ENCODE results near the gene NXPH3. TPM values are rescaled to one million over a fixed set of nuclear protein-coding genes. Genes with fewer than 3 reads are reported as not detected.

The NXPH3 gene
- total RNA-seq, 3 donors from 2014 or later (not counting 1 experiment from before 2014, with no cell fraction given) = not detected

- DNase-seq (no peak), ATAC-seq (no peak)
- TF ChIP-seq CTCF (IDR thresholded peaks at IDR 0.05) = no peak
- no peaks in the 10 kb centered on the region for H3K27me3 Mint-ChIP-seq (ENCODE audit: low read depth in 2 of 2)
- no peak overlapping the region for H3K27ac ChIP-seq (ENCODE audit: low read length)
- H3K4me3 ChIP-seq (ENCODE audit: low read length) = no peak overlapping the region
- no peaks in the 10 kb centered on the region for H3K9me3 ChIP-seq (ENCODE audit: control insufficient read depth, insufficient read depth, low read length)
- peaks cover 65% of the 10 kb centered on the region for H3K36me3 ChIP-seq (ENCODE audit: control insufficient read depth, insufficient read depth, low read length)
- H3K36me3 Mint-ChIP-seq = peaks cover 40% of the 10 kb centered on the region
- H3K27me3 ChIP-seq (ENCODE audit: control insufficient read depth, insufficient read depth, low read length) = no peaks in the 10 kb centered on the region
- no peaks in the 10 kb centered on the region for H3K4me1 Mint-ChIP-seq
- H3K9me3 Mint-ChIP-seq = no peaks in the 10 kb centered on the region
- intact Hi-C loops (cut with micrococcal nuclease) = no loop called here
- WGBS (ENCODE audit: insufficient coverage) = 97% methylated on average over 5 of the region's 8 CpGs
- H3K27ac Mint-ChIP-seq = no peak overlapping the region
- H3K4me1 ChIP-seq (ENCODE audit: control insufficient read depth, insufficient read depth, low read length) = no peaks in the 10 kb centered on the region
- H3K4me3 Mint-ChIP-seq = no peak overlapping the region
These were observed 22.4 kb downstream of the NXPH3 start for GRCh38 chr17:49597928-49598655.

- H3K36me3 Mint-ChIP-seq = peaks cover 41% of the 10 kb centered on the region
- WGBS (ENCODE audit: insufficient coverage) = 98% methylated on average over 3 of the region's 3 CpGs
These were observed 23.2 kb downstream of the NXPH3 start for GRCh38 chr17:49598918-49599317.

GRCh38 chr17:49600949-49601348 is 25.3 kb downstream of the NXPH3 start:
- H3K4me1 Mint-ChIP-seq = no peaks in the 10 kb centered on the region
- peaks cover 41% of the 10 kb centered on the region for H3K36me3 Mint-ChIP-seq
- no peak overlapping the region for H3K4me3 Mint-ChIP-seq
- Histone ChIP-seq H3K4me3 (ENCODE audit: low read length) (no peak overlapping the region), H3K4me1 (ENCODE audit: control insufficient read depth, insufficient read depth, low read length) (no peaks in the 10 kb centered on the region), H3K27ac (ENCODE audit: low read length) (no peak overlapping the region), H3K27me3 (ENCODE audit: control insufficient read depth, insufficient read depth, low read length) (no peaks in the 10 kb centered on the region), H3K9me3 (ENCODE audit: control insufficient read depth, insufficient read depth, low read length) (no peaks in the 10 kb centered on the region), H3K36me3 (ENCODE audit: control insufficient read depth, insufficient read depth, low read length) (peaks cover 84% of the 10 kb centered on the region)
- DNase-seq = no peak
- intact Hi-C loops (cut with micrococcal nuclease) = no loop called here
- H3K27ac Mint-ChIP-seq = peak overlapping the region in 1 of 2 donors; percentile 3
- ATAC-seq = no peak
- TF ChIP-seq CTCF (IDR thresholded peaks at IDR 0.05) = no peak
- no peaks in the 10 kb centered on the region for H3K9me3 Mint-ChIP-seq
- H3K27me3 Mint-ChIP-seq (ENCODE audit: low read depth in 2 of 2) = no peaks in the 10 kb centered on the region

More at GRCh38 chr17:49598918-49599317, 23.2 kb downstream of the NXPH3 start:
- ATAC-seq (no peak), DNase-seq (no peak)
- Mint-ChIP-seq H3K9me3 (no peaks in the 10 kb centered on the region), H3K27ac (no peak overlapping the region), H3K27me3 (ENCODE audit: low read depth in 2 of 2) (no peaks in the 10 kb centered on the region), H3K4me1 (no peaks in the 10 kb centered on the region), H3K4me3 (no peak overlapping the region)
- no peak for TF ChIP-seq CTCF (IDR thresholded peaks at IDR 0.05)
- intact Hi-C loops (cut with micrococcal nuclease) = no loop called here
- Histone ChIP-seq H3K36me3 (ENCODE audit: control insufficient read depth, insufficient read depth, low read length) (peaks cover 73% of the 10 kb centered on the region), H3K4me3 (ENCODE audit: low read length) (no peak overlapping the region), H3K9me3 (ENCODE audit: control insufficient read depth, insufficient read depth, low read length) (no peaks in the 10 kb centered on the region), H3K27me3 (ENCODE audit: control insufficient read depth, insufficient read depth, low read length) (no peaks in the 10 kb centered on the region), H3K27ac (ENCODE audit: low read length) (no peak overlapping the region), H3K4me1 (ENCODE audit: control insufficient read depth, insufficient read depth, low read length) (no peaks in the 10 kb centered on the region)

GRCh38 chr17:49602783-49603182 is 27.1 kb downstream of the NXPH3 start:
- Mint-ChIP-seq H3K27me3 (ENCODE audit: low read depth in 2 of 2) (no peaks in the 10 kb centered on the region), H3K4me3 (no peak overlapping the region), H3K9me3 (no peaks in the 10 kb centered on the region), H3K4me1 (no peaks in the 10 kb centered on the region), H3K36me3 (peaks cover 41% of the 10 kb centered on the region), H3K27ac (no peak overlapping the region)
- intact Hi-C loops (cut with micrococcal nuclease) = no loop called here
- H3K4me1 ChIP-seq (ENCODE audit: control insufficient read depth, insufficient read depth, low read length) = no peaks in the 10 kb centered on the region
- no peak for ATAC-seq
- no peak for DNase-seq
- H3K9me3 ChIP-seq (ENCODE audit: control insufficient read depth, insufficient read depth, low read length) = no peaks in the 10 kb centered on the region
- peaks cover 82% of the 10 kb centered on the region for H3K36me3 ChIP-seq (ENCODE audit: control insufficient read depth, insufficient read depth, low read length)
- TF ChIP-seq CTCF (IDR thresholded peaks at IDR 0.05) = no peak
- H3K27ac ChIP-seq (ENCODE audit: low read length) = no peak overlapping the region
- no peak overlapping the region for H3K4me3 ChIP-seq (ENCODE audit: low read length)
- H3K27me3 ChIP-seq (ENCODE audit: control insufficient read depth, insufficient read depth, low read length) = no peaks in the 10 kb centered on the region
